WTC11 (cell line): ENCODE measurements around the gene SPEM2. TPM values are rescaled to one million over a fixed set of nuclear protein-coding genes. Genes with fewer than 3 reads are reported as not detected.

Source experiments
- ATAC-seq: fragments of 200-7000 bp; cut with Tn5 transposase; 2 replicates; pipeline ENCODE4 v1.10.0; 2021; ENCODE audit warnings: mild to moderate bottlenecking, moderate library complexity
- CTCF ChIA-PET: fragments of 300-600 bp; sonication (Branson Sonifier 250); formaldehyde crosslinking; loops from one replicate; lab custom pipeline; 2021; ENCODE audit warnings: antibody characterized with exemption; lab: Charles Lee
- POLR2A ChIA-PET: fragments of 350-600 bp; sonication (Branson Sonifier 250); formaldehyde crosslinking; loops from one replicate; lab custom pipeline; 2021; ENCODE audit warnings: antibody characterized with exemption; lab: Charles Lee
- DNase-seq: peaks from one replicate; pipeline ENCODE4 v3.0.0; 2021; ENCODE audit warnings: low spot score
- H3K27ac Mint-ChIP-seq: 2 replicates; pipeline ENCODE4 v1.8.0; 2021; ENCODE audit warnings: mixed read lengths
- H3K27me3 Mint-ChIP-seq: 2 replicates; pipeline ENCODE4 v1.8.0; 2021; ENCODE audit warnings: low read depth, mild to moderate bottlenecking, moderate library complexity, mixed read lengths
- H3K36me3 Mint-ChIP-seq: 2 replicates; pipeline ENCODE4 v1.8.0; 2021; ENCODE audit warnings: mixed read lengths
- H3K4me1 Mint-ChIP-seq: 2 replicates; pipeline ENCODE4 v1.8.0; 2022; ENCODE audit warnings: mixed read lengths
- H3K4me3 Mint-ChIP-seq: 2 replicates; pipeline ENCODE4 v1.8.0; 2021; ENCODE audit warnings: mild to moderate bottlenecking, moderate library complexity, mixed read lengths
- H3K9me3 Mint-ChIP-seq: 2 replicates; pipeline ENCODE4 v1.8.0; 2021; ENCODE audit warnings: mixed read lengths
- ATF1 ChIP-seq: sonication (generic); formaldehyde crosslinking; IDR thresholded peaks from 2 replicates; pipeline ENCODE4 v1.8.1; 2023; ENCODE audit warnings: mild to moderate bottlenecking, moderate library complexity, missing genetic modification reagents
- ATF6 ChIP-seq: sonication (generic); formaldehyde crosslinking; IDR thresholded peaks from 2 replicates; pipeline ENCODE4 v1.8.1; 2023; ENCODE audit warnings: mild to moderate bottlenecking, missing genetic modification reagents
- CREB1 ChIP-seq: sonication (generic); formaldehyde crosslinking; IDR thresholded peaks from 2 replicates; pipeline ENCODE4 v1.8.0; 2023; ENCODE audit warnings: mild to moderate bottlenecking, missing genetic modification reagents
- ELF4 ChIP-seq: sonication (generic); formaldehyde crosslinking; IDR thresholded peaks from 2 replicates; pipeline ENCODE4 v1.8.1; 2022; ENCODE audit warnings: low read depth, mild to moderate bottlenecking, moderate library complexity, missing genetic modification reagents
- ERG ChIP-seq: fragments of 250-450 bp; sonication (Bioruptor Pico); IDR thresholded peaks from 2 replicates; pipeline ENCODE4 v1.8.0; 2021; ENCODE audit warnings: mild to moderate bottlenecking
- FOXK1 ChIP-seq: sonication (generic); formaldehyde crosslinking; IDR thresholded peaks from 2 replicates; pipeline ENCODE4 v1.8.0; 2022; ENCODE audit warnings: mild to moderate bottlenecking, moderate library complexity, missing genetic modification reagents
- FOXP4 ChIP-seq: sonication (generic); formaldehyde crosslinking; IDR thresholded peaks from 2 replicates; pipeline ENCODE4 v1.8.0; 2022; ENCODE audit warnings: mild to moderate bottlenecking, missing genetic modification reagents
- JAZF1 ChIP-seq: fragments of 250-450 bp; sonication (Bioruptor Pico); IDR thresholded peaks from 2 replicates; pipeline ENCODE4 v1.9.0; 2021; ENCODE audit warnings: moderate library complexity, mild to moderate bottlenecking, inconsistent platforms
- NFE2L1 ChIP-seq: sonication (generic); formaldehyde crosslinking; IDR thresholded peaks from 2 replicates; pipeline ENCODE4 v1.8.1; 2023; ENCODE audit warnings: missing genetic modification reagents
- NFYB ChIP-seq: sonication (generic); formaldehyde crosslinking; conservative IDR thresholded peaks from 2 replicates; pipeline ENCODE4 v1.8.0; 2022; ENCODE audit warnings: low read depth, missing genetic modification reagents
- PRRX2 ChIP-seq: fragments of 250-450 bp; sonication (Bioruptor Pico); IDR thresholded peaks from 2 replicates; pipeline ENCODE4 v1.8.0; 2021; ENCODE audit warnings: mild to moderate bottlenecking
- RELA ChIP-seq: sonication (generic); formaldehyde crosslinking; IDR thresholded peaks from 2 replicates; pipeline ENCODE4 v1.8.1; 2022; ENCODE audit warnings: missing genetic modification reagents, mild to moderate bottlenecking, borderline replicate concordance
- SMAD3 ChIP-seq: sonication (generic); formaldehyde crosslinking; IDR thresholded peaks from 2 replicates; pipeline ENCODE4 v1.8.0; 2022; ENCODE audit warnings: missing genetic modification reagents, mild to moderate bottlenecking, borderline replicate concordance
- ZBTB21 ChIP-seq: sonication (generic); formaldehyde crosslinking; IDR thresholded peaks from 2 replicates; pipeline ENCODE4 v1.8.1; 2023; ENCODE audit warnings: mild to moderate bottlenecking, missing genetic modification reagents, borderline replicate concordance
- ZBTB43 ChIP-seq: sonication (generic); formaldehyde crosslinking; IDR thresholded peaks from 2 replicates; pipeline ENCODE4 v1.8.1; 2023; ENCODE audit warnings: mild to moderate bottlenecking, missing genetic modification reagents
- ZNF219 ChIP-seq: sonication (generic); formaldehyde crosslinking; IDR thresholded peaks from 2 replicates; pipeline ENCODE4 v1.8.0; 2023; ENCODE audit warnings: missing genetic modification reagents, mild to moderate bottlenecking, borderline replicate concordance
- total RNA-seq: library from RNA; stranded (reverse); gene quantifications from 3 replicates; pipeline ENCODE4 v1.2.3, GENCODE V29; 2021
- TF ChIP-seq, protein P1 (sequence below): fragments of 250-450 bp; sonication (Bioruptor Pico); IDR thresholded peaks from 2 replicates; pipeline ENCODE4 v1.9.0; 2021; ENCODE audit warnings: mild to moderate bottlenecking
- TF ChIP-seq, protein P2 (sequence below): sonication (generic); formaldehyde crosslinking; IDR thresholded peaks from 2 replicates; pipeline ENCODE4 v1.8.1; 2023; ENCODE audit warnings: mild to moderate bottlenecking, missing genetic modification reagents, borderline replicate concordance
- TF ChIP-seq, protein P3 (sequence below): fragments of 200-600 bp; IDR thresholded peaks from 2 replicates; pipeline ENCODE4 v1.8.0; 2022; ENCODE audit warnings: antibody characterized with exemption

The SPEM2 gene
- total RNA-seq, 1 experiment from 2014 or later, result 0.13 TPM

DNA sequence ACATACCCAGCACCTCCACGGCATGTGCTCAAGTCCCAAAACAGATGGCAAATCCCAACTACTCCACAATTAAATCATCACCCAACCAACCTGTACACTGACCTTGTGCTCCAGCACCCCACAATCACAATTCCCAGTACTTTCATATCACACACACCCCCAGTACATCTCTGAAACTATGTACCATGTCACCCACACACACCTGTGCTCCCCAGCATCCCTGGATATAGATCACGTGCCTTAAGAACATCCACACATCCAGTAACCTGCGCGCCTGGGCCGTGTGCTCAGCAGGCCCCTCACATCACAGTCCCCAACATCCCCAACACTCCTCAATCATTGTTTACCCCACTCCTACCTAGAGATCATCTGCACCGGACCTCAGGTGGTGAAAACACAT lies 15.7 kb upstream of the SPEM2 start (continued):
- TF ChIP-seq NFYB (CRISPR knock-in tag), result no peak
- TF ChIP-seq PRRX2 (CRISPR knock-in tag), result no peak
- TF ChIP-seq ZBTB43 (CRISPR knock-in tag), result no peak
- TF ChIP-seq ATF6, result no peak
- TF ChIP-seq ZNF219, result no peak
- TF ChIP-seq FOXK1, result no peak

DNA sequence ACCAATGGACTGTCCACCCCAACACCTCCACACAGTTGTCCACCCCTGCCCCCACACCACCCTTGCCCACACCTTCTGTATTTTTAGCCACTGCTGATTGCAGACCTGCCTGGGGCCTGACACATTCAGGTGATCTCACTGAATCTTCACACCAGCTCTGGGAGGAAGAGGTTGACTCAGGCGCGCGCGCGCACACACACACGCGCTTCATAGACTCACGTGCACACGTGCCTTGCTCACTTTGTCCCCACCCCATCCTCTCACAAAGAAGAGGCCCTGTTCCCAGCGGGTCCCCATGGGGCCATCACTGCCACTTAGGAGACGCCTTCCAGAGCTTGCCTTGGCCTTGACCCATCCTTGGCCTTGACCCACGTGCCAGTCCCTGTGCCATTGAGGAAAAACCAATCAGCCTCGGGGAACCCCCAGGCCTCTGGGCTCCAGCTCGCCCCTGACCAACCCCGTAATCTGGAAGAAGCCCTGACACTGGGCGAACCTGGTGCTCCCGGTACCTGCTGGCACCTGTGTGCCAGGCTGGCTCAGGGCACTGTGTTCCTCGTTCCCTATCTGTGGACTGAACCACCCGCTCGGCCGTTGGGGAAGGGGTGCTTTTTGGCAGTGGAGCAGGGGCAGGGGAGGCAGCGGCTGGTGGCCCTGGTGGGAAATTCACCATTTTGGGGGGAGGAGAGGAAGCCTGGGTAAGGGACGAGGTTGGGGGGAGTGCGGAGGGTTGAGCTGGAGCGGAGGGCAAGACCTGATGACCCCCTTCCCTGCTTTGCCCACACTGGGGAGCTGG lies 14.6 kb upstream of the SPEM2 start:
- POLR2A ChIA-PET, result interaction anchor here (0.7 kb wide), 1 partner anchor 10 kb away, joined by 3 read pairs; no protein-coding TSS in a partner anchor
- Mint-ChIP-seq H3K4me3 (no peak overlapping the region), H3K4me1 (peaks cover 30% of the 10 kb centered on the region), H3K9me3 (no peaks in the 10 kb centered on the region), H3K36me3 (peaks cover 26% of the 10 kb centered on the region), H3K27ac (no peak overlapping the region), H3K27me3 (no peaks in the 10 kb centered on the region; the same call in 1 of the 2 replicates)
- CTCF ChIA-PET, result interaction anchor here (0.6 to 1.2 kb wide), 2 partner anchors 10 to 26 kb away, joined by 3 to 4 read pairs; no protein-coding TSS in a partner anchor
- ATAC-seq (no peak), DNase-seq (no peak)
- TF ChIP-seq SMAD3 (CRISPR knock-in tag), result no peak
- no peak for TF ChIP-seq FOXK1
- TF ChIP-seq RELA (CRISPR knock-in tag), result no peak
- no peak for TF ChIP-seq NFE2L1 (CRISPR knock-in tag)
- no peak for TF ChIP-seq PRRX2 (CRISPR knock-in tag)
- TF ChIP-seq CREB1, result no peak
- TF ChIP-seq ATF1 (CRISPR knock-in tag), result no peak
- no peak for TF ChIP-seq JAZF1 (CRISPR knock-in tag)
- TF ChIP-seq, protein P1, sequence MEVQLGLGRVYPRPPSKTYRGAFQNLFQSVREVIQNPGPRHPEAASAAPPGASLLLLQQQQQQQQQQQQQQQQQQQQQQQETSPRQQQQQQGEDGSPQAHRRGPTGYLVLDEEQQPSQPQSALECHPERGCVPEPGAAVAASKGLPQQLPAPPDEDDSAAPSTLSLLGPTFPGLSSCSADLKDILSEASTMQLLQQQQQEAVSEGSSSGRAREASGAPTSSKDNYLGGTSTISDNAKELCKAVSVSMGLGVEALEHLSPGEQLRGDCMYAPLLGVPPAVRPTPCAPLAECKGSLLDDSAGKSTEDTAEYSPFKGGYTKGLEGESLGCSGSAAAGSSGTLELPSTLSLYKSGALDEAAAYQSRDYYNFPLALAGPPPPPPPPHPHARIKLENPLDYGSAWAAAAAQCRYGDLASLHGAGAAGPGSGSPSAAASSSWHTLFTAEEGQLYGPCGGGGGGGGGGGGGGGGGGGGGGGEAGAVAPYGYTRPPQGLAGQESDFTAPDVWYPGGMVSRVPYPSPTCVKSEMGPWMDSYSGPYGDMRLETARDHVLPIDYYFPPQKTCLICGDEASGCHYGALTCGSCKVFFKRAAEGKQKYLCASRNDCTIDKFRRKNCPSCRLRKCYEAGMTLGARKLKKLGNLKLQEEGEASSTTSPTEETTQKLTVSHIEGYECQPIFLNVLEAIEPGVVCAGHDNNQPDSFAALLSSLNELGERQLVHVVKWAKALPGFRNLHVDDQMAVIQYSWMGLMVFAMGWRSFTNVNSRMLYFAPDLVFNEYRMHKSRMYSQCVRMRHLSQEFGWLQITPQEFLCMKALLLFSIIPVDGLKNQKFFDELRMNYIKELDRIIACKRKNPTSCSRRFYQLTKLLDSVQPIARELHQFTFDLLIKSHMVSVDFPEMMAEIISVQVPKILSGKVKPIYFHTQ (CRISPR knock-in tag), result no peak
- TF ChIP-seq, protein P2, sequence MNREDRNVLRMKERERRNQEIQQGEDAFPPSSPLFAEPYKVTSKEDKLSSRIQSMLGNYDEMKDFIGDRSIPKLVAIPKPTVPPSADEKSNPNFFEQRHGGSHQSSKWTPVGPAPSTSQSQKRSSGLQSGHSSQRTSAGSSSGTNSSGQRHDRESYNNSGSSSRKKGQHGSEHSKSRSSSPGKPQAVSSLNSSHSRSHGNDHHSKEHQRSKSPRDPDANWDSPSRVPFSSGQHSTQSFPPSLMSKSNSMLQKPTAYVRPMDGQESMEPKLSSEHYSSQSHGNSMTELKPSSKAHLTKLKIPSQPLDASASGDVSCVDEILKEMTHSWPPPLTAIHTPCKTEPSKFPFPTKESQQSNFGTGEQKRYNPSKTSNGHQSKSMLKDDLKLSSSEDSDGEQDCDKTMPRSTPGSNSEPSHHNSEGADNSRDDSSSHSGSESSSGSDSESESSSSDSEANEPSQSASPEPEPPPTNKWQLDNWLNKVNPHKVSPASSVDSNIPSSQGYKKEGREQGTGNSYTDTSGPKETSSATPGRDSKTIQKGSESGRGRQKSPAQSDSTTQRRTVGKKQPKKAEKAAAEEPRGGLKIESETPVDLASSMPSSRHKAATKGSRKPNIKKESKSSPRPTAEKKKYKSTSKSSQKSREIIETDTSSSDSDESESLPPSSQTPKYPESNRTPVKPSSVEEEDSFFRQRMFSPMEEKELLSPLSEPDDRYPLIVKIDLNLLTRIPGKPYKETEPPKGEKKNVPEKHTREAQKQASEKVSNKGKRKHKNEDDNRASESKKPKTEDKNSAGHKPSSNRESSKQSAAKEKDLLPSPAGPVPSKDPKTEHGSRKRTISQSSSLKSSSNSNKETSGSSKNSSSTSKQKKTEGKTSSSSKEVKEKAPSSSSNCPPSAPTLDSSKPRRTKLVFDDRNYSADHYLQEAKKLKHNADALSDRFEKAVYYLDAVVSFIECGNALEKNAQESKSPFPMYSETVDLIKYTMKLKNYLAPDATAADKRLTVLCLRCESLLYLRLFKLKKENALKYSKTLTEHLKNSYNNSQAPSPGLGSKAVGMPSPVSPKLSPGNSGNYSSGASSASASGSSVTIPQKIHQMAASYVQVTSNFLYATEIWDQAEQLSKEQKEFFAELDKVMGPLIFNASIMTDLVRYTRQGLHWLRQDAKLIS, result no peak
- TF ChIP-seq ZBTB21 (CRISPR knock-in tag), result no peak
- no peak for TF ChIP-seq ERG (CRISPR knock-in tag)
- TF ChIP-seq, protein P3, sequence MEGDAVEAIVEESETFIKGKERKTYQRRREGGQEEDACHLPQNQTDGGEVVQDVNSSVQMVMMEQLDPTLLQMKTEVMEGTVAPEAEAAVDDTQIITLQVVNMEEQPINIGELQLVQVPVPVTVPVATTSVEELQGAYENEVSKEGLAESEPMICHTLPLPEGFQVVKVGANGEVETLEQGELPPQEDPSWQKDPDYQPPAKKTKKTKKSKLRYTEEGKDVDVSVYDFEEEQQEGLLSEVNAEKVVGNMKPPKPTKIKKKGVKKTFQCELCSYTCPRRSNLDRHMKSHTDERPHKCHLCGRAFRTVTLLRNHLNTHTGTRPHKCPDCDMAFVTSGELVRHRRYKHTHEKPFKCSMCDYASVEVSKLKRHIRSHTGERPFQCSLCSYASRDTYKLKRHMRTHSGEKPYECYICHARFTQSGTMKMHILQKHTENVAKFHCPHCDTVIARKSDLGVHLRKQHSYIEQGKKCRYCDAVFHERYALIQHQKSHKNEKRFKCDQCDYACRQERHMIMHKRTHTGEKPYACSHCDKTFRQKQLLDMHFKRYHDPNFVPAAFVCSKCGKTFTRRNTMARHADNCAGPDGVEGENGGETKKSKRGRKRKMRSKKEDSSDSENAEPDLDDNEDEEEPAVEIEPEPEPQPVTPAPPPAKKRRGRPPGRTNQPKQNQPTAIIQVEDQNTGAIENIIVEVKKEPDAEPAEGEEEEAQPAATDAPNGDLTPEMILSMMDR, result no peak
- no peak for TF ChIP-seq ELF4 (CRISPR knock-in tag)
- TF ChIP-seq FOXP4, result no peak
